Measurements from ENCODE around the gene SCD. TPM values are rescaled to one million over a fixed set of nuclear protein-coding genes. Genes with fewer than 3 reads are reported as not detected.

Gene SCD
- total and polyA plus RNA-seq, 10 of the 15 experiments (the other 5 are each of a cell fraction or from before 2014, with no cell fraction given): 68.7 to 279 (median 99.5) TPM

DNA sequence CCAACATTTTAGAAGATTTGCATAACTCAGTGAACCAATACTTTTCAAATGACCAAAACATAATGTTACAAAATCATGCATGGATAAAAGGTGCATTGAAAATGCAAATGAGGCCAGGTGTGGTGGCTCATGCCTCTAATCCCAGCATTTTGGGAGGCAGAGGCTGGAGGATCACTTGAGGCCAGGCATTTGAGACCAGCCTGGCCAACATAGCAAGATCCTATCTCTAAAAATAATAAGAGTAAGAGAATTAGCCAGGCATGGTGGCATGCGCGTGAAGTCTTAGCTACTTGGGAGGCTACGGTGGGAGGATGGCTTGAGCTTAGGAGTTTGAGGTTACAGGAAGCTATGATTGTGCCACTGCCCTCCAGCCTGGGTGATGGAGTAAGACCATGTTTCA lies 33.4 kb downstream of the SCD start:
- DNase-seq (ENCODE audit: low read depth, low spot score): no peak
- Histone ChIP-seq H4K20me1 (ENCODE audit: control insufficient read depth, insufficient read depth) (no peaks in the 10 kb centered on the region), H3K9me3 (replicated peaks; ENCODE audit: control insufficient read depth, insufficient read depth, low read length) (no peaks in the 10 kb centered on the region), H3K79me2 (ENCODE audit: control insufficient read depth, insufficient read depth, low read length) (no peaks in the 10 kb centered on the region; the same call in 1 of the 2 replicates), H3K4me1 (ENCODE audit: control insufficient read depth, insufficient read depth, low read length) (peaks cover 13% of the 10 kb centered on the region), H3K27me3 (replicated peaks in 1 of 2; ENCODE audit: control insufficient read depth in 2 of 2, insufficient read depth in 2 of 2, low read length in 1 of 2) (no peaks in the 10 kb centered on the region), H2AFZ (ENCODE audit: control insufficient read depth, low read depth, low read length) (no peak overlapping the region), H3K4me3 (no peak overlapping the region), H3K9ac (ENCODE audit: control insufficient read depth, insufficient read depth, low read length) (no peak overlapping the region), H3K36me3 (ENCODE audit: control insufficient read depth in 2 of 2, insufficient read depth in 2 of 2, low read length in 1 of 2) (no peaks in the 10 kb centered on the region; a peak in 1 of 4 replicates), H3K27ac (ENCODE audit: control insufficient read depth, insufficient read depth) (no peak overlapping the region), H3K4me2 (ENCODE audit: control insufficient read depth, insufficient read depth) (no peak overlapping the region)
- 81% methylated on average over 3 of the region's 3 CpGs for WGBS (ENCODE audit: insufficient coverage, insufficient replicate concordance, low lambda C conversion rate, missing lambda C conversion rate)
- ChIA-PET SMC1A (ENCODE audit: uncharacterized antibody, unreplicated experiment) (interaction anchor here (0.7 to 7.7 kb wide), 4 partner anchors 15 to 150 kb away, joined by 3 to 118 read pairs (median 3); partner anchors contain the start of gene SCD), CTCF (interaction anchor here (0.9 to 1.4 kb wide), 3 partner anchors 31 to 53 kb away, joined by 3 to 4 read pairs (median 3); no protein-coding TSS in a partner anchor), POLR2A (interaction anchor here (0.6 to 0.7 kb wide), 3 partner anchors 11 to 155 kb away, joined by 3 to 4 read pairs (median 3); partner anchors contain the start of gene HIF1AN), RAD21 (ENCODE audit: unreplicated experiment) (no interaction called here)
- FAIRE-seq: no peak
- intact Hi-C loops (cut with micrococcal nuclease; ENCODE audit: unreplicated experiment) (no loop called here), in situ Hi-C loops (cut with MboI) (no loop called here)
- no TSS peak for BruUV-seq (replicated peaks)
- TF ChIP-seq CBFB (IDR thresholded peaks at IDR 0.05; ENCODE audit: low read depth) (no peak), ZNF274 (IDR thresholded peaks at IDR 0.05; ENCODE audit: insufficient read depth, insufficient read length) (no peak), SREBF1 (IDR thresholded peaks at IDR 0.05; ENCODE audit: low read length) (no peak), RUNX3 (IDR thresholded peaks at IDR 0.05; ENCODE audit: low read length) (no peak), CEBPB (IDR thresholded peaks at IDR 0.05; ENCODE audit: borderline replicate concordance in 1 of 2, low read depth in 2 of 2, low read length in 2 of 2) (no peak), ZNF207 (IDR thresholded peaks at IDR 0.05; ENCODE audit: borderline replicate concordance) (no peak), TAF1 (IDR thresholded peaks at IDR 0.05; ENCODE audit: borderline replicate concordance, low read depth, low read length) (no peak), TBL1XR1 (IDR thresholded peaks at IDR 0.05; ENCODE audit: low read depth, low read length) (no peak), KAT2A (conservative IDR thresholded peaks at IDR 0.05; ENCODE audit: control insufficient read depth, low read depth, low read length) (no peak)
- TF ChIP-seq, protein P1, sequence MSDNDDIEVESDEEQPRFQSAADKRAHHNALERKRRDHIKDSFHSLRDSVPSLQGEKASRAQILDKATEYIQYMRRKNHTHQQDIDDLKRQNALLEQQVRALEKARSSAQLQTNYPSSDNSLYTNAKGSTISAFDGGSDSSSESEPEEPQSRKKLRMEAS (IDR thresholded peaks at IDR 0.05; ENCODE audit: low read depth, low read length): no peak
- TF ChIP-seq, protein P2, sequence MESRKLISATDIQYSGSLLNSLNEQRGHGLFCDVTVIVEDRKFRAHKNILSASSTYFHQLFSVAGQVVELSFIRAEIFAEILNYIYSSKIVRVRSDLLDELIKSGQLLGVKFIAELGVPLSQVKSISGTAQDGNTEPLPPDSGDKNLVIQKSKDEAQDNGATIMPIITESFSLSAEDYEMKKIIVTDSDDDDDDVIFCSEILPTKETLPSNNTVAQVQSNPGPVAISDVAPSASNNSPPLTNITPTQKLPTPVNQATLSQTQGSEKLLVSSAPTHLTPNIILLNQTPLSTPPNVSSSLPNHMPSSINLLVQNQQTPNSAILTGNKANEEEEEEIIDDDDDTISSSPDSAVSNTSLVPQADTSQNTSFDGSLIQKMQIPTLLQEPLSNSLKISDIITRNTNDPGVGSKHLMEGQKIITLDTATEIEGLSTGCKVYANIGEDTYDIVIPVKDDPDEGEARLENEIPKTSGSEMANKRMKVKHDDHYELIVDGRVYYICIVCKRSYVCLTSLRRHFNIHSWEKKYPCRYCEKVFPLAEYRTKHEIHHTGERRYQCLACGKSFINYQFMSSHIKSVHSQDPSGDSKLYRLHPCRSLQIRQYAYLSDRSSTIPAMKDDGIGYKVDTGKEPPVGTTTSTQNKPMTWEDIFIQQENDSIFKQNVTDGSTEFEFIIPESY (IDR thresholded peaks at IDR 0.05): no peak
- TF ChIP-seq, protein P3, sequence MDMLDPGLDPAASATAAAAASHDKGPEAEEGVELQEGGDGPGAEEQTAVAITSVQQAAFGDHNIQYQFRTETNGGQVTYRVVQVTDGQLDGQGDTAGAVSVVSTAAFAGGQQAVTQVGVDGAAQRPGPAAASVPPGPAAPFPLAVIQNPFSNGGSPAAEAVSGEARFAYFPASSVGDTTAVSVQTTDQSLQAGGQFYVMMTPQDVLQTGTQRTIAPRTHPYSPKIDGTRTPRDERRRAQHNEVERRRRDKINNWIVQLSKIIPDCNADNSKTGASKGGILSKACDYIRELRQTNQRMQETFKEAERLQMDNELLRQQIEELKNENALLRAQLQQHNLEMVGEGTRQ (IDR thresholded peaks at IDR 0.05; ENCODE audit: borderline replicate concordance, low read depth, low read length): no peak
- TF ChIP-seq, protein P4, sequence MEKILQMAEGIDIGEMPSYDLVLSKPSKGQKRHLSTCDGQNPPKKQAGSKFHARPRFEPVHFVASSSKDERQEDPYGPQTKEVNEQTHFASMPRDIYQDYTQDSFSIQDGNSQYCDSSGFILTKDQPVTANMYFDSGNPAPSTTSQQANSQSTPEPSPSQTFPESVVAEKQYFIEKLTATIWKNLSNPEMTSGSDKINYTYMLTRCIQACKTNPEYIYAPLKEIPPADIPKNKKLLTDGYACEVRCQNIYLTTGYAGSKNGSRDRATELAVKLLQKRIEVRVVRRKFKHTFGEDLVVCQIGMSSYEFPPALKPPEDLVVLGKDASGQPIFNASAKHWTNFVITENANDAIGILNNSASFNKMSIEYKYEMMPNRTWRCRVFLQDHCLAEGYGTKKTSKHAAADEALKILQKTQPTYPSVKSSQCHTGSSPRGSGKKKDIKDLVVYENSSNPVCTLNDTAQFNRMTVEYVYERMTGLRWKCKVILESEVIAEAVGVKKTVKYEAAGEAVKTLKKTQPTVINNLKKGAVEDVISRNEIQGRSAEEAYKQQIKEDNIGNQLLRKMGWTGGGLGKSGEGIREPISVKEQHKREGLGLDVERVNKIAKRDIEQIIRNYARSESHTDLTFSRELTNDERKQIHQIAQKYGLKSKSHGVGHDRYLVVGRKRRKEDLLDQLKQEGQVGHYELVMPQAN (conservative IDR thresholded peaks at IDR 0.05): no peak
- TF ChIP-seq, protein P5, sequence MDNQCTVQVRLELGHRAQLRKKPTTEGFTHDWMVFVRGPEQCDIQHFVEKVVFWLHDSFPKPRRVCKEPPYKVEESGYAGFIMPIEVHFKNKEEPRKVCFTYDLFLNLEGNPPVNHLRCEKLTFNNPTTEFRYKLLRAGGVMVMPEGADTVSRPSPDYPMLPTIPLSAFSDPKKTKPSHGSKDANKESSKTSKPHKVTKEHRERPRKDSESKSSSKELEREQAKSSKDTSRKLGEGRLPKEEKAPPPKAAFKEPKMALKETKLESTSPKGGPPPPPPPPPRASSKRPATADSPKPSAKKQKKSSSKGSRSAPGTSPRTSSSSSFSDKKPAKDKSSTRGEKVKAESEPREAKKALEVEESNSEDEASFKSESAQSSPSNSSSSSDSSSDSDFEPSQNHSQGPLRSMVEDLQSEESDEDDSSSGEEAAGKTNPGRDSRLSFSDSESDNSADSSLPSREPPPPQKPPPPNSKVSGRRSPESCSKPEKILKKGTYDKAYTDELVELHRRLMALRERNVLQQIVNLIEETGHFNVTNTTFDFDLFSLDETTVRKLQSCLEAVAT (IDR thresholded peaks at IDR 0.05): no peak
- TF ChIP-seq, protein P6, sequence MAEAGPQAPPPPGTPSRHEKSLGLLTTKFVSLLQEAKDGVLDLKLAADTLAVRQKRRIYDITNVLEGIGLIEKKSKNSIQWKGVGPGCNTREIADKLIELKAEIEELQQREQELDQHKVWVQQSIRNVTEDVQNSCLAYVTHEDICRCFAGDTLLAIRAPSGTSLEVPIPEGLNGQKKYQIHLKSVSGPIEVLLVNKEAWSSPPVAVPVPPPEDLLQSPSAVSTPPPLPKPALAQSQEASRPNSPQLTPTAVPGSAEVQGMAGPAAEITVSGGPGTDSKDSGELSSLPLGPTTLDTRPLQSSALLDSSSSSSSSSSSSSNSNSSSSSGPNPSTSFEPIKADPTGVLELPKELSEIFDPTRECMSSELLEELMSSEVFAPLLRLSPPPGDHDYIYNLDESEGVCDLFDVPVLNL (IDR thresholded peaks at IDR 0.05; ENCODE audit: low read depth, low read length): no peak
- no peak for ATAC-seq

All from GM12878 (cell line).